PC-3 (cell line): Measurements from ENCODE around the gene SUMO3. TPM values are rescaled to one million over a fixed set of nuclear protein-coding genes. Genes with fewer than 3 reads are reported as not detected.

Experiments
- ATAC-seq: fragments of 200-7000 bp; cut with Tn5 transposase; 2 replicates; pipeline ENCODE4 v1.9.1; 2020; ENCODE audit warnings: mild to moderate bottlenecking, moderate library complexity
- BruUV-seq: library from RNA; stranded (reverse); fragments of 400-500 nt; replicated peaks from 2 replicates; lab custom pipeline; 2021; lab: Mats Ljungman, UMichigan
- CTCF ChIA-PET: fragments of 300-600 bp; sonication (Branson Sonifier 250); formaldehyde crosslinking; loops from one replicate; lab custom pipeline; 2022; ENCODE audit warnings: antibody characterized with exemption; lab: Charles Lee
- POLR2A ChIA-PET: fragments of 300-600 bp; sonication (Branson Sonifier 250); formaldehyde crosslinking; loops from one replicate; lab custom pipeline; 2022; ENCODE audit warnings: antibody characterized with exemption; ENCODE audit not compliant: unreplicated experiment; lab: Charles Lee
- DNase-seq: peaks from one replicate; pipeline ENCODE4 v3.0.0-alpha.2; 2015
- H2AFZ ChIP-seq: fragments of 300-600 bp; sonication (generic); 2 replicates; pipeline ENCODE4 v1.6.0; 2016; ENCODE audit warnings: antibody characterized with exemption, low read length
- H3F3A ChIP-seq: fragments of 300-600 bp; sonication (generic); one replicate; pipeline ENCODE4 v1.6.0; 2017; ENCODE audit warnings: antibody characterized with exemption, low read length, control low read depth, mild to moderate bottlenecking; ENCODE audit not compliant: unreplicated experiment
- H3K27ac ChIP-seq: fragments of 300-600 bp; sonication (generic); 2 replicates; pipeline ENCODE4 v1.5.1; 2016; ENCODE audit warnings: mild to moderate bottlenecking, low read length
- H3K27me3 ChIP-seq: fragments of 300-600 bp; sonication (generic); 2 replicates; pipeline ENCODE4 v1.6.1; 2016; ENCODE audit warnings: low read length, mixed read lengths
- H3K36me3 ChIP-seq: fragments of 300-600 bp; sonication (generic); 2 replicates; pipeline ENCODE4 v1.6.1; 2016; ENCODE audit warnings: low read depth, mixed run types, low read length, mixed read lengths
- H3K4me1 ChIP-seq: fragments of 300-600 bp; sonication (generic); 2 replicates; pipeline ENCODE4 v1.5.1; 2016; ENCODE audit warnings: low read length; ENCODE audit not compliant: insufficient read depth
- H3K4me2 ChIP-seq: fragments of 300-600 bp; sonication (generic); 2 replicates; pipeline ENCODE4 v1.6.0; 2016; ENCODE audit warnings: low read length
- H3K4me3 ChIP-seq: fragments of 300-600 bp; sonication (generic); 2 replicates; pipeline ENCODE4 v1.5.1; 2016; ENCODE audit warnings: mild to moderate bottlenecking, low read length, mixed read lengths
- H3K79me2 ChIP-seq: fragments of 300-600 bp; sonication (generic); 2 replicates; pipeline ENCODE4 v1.6.1; 2017; ENCODE audit warnings: low read length, mixed read lengths
- H3K9ac ChIP-seq: fragments of 300-600 bp; sonication (generic); 2 replicates; pipeline ENCODE4 v1.6.0; 2016; ENCODE audit warnings: mild to moderate bottlenecking, low read length
- H3K9me2 ChIP-seq: fragments of 300-600 bp; sonication (generic); replicated peaks from 2 replicates; pipeline ENCODE4 v1.6.1; 2016; ENCODE audit warnings: mixed run types, low read length, mixed read lengths
- H3K9me3 ChIP-seq: fragments of 300-600 bp; sonication (generic); 2 replicates; pipeline ENCODE4 v1.6.1; 2016; ENCODE audit warnings: low read length, mixed read lengths
- H4K20me1 ChIP-seq: fragments of 300-600 bp; sonication (generic); 2 replicates; pipeline ENCODE4 v1.6.1; 2016; ENCODE audit warnings: low read length, mixed read lengths
- CTCF ChIP-seq: fragments of 300-600 bp; sonication (generic); conservative IDR thresholded peaks from 2 replicates; pipeline ENCODE4 v1.5.1; 2017; ENCODE audit warnings: antibody characterized with exemption, low read depth, mild to moderate bottlenecking, low read length
- EZH2 ChIP-seq: fragments of 300-600 bp; sonication (generic); IDR thresholded peaks from one replicate; pipeline ENCODE4 v1.6.1; 2017; ENCODE audit warnings: antibody characterized with exemption, mild to moderate bottlenecking, low read length; ENCODE audit not compliant: unreplicated experiment
- EZH2phosphoT487 ChIP-seq: fragments of 300-600 bp; sonication (generic); IDR thresholded peaks from 2 replicates; pipeline ENCODE4 v1.6.1; 2018; ENCODE audit warnings: mild to moderate bottlenecking, antibody characterized with exemption, low read length, borderline replicate concordance
- intact Hi-C: fragments of 100-400 bp; cut with micrococcal nuclease; formaldehyde crosslinking; loops from 2 replicates; pipeline ENCODE4 v1.9.0; 2023
- total RNA-seq: library from RNA; depleted of rRNA; stranded (reverse); fragments of >200 nt; gene quantifications from 2 replicates; pipeline ENCODE4 v1.2.3, GENCODE V29; 2014

SUMO3 gene
- total RNA-seq, 1 experiment from 2014 or later = 242 TPM

- Histone ChIP-seq H3K27ac (no peak overlapping the region), H3K9ac (no peak overlapping the region), H2AFZ (no peak overlapping the region), H3K4me1 (peaks cover 6% of the 10 kb centered on the region), H3K4me3 (no peak overlapping the region), H3K4me2 (no peak overlapping the region), H3K27me3 (no peaks in the 10 kb centered on the region), H3K79me2 (no peaks in the 10 kb centered on the region), H3F3A (no peaks in the 10 kb centered on the region), H4K20me1 (no peaks in the 10 kb centered on the region), H3K9me2 (no peaks in the 10 kb centered on the region), H3K36me3 (no peaks in the 10 kb centered on the region), H3K9me3 (no peaks in the 10 kb centered on the region)
- ChIA-PET POLR2A (no interaction called here), CTCF (no interaction called here)
- BruUV-seq = no TSS peak
- DNase-seq (no peak), ATAC-seq (no peak)
- TF ChIP-seq EZH2phosphoT487 (no peak), CTCF (no peak), EZH2 (no peak)
- intact Hi-C loops = no loop called here
These were observed 58.9 kb downstream of the SUMO3 start for GRCh38 chr21:44758781-44759627.

GRCh38 chr21:44758141-44758561 is 59.7 kb downstream of the SUMO3 start:
- Histone ChIP-seq H3K79me2 (no peaks in the 10 kb centered on the region), H2AFZ (no peak overlapping the region), H3K9ac (no peak overlapping the region), H4K20me1 (no peaks in the 10 kb centered on the region), H3K27ac (no peak overlapping the region), H3K4me3 (no peak overlapping the region), H3K4me2 (no peak overlapping the region), H3K9me2 (no peaks in the 10 kb centered on the region), H3K27me3 (no peaks in the 10 kb centered on the region), H3F3A (no peaks in the 10 kb centered on the region), H3K9me3 (no peaks in the 10 kb centered on the region), H3K36me3 (no peaks in the 10 kb centered on the region), H3K4me1 (peaks cover 15% of the 10 kb centered on the region)
- CTCF ChIA-PET = no interaction called here
- POLR2A ChIA-PET = no interaction called here
- intact Hi-C loops = no loop called here
- ATAC-seq (no peak), DNase-seq (no peak)
- BruUV-seq = no TSS peak
- TF ChIP-seq EZH2phosphoT487 (no peak), CTCF (no peak), EZH2 (no peak)

- H3K9me2 ChIP-seq = no peaks in the 10 kb centered on the region
- H4K20me1 ChIP-seq = no peaks in the 10 kb centered on the region
- no peaks in the 10 kb centered on the region for H3K9me3 ChIP-seq
- ATAC-seq (no peak), DNase-seq (no peak)
- BruUV-seq = no TSS peak
- intact Hi-C loops = no loop called here
- TF ChIP-seq EZH2 (no peak), CTCF (no peak)
- no peaks in the 10 kb centered on the region for H3K79me2 ChIP-seq
- H3K4me2 ChIP-seq = no peak overlapping the region
- H3F3A ChIP-seq = no peaks in the 10 kb centered on the region
- ChIA-PET CTCF (no interaction called here), POLR2A (no interaction called here)
- no peaks in the 10 kb centered on the region for H3K27me3 ChIP-seq
- H3K4me3 ChIP-seq = no peak overlapping the region
- H3K36me3 ChIP-seq = no peaks in the 10 kb centered on the region
- H2AFZ ChIP-seq = no peak overlapping the region
- H3K27ac ChIP-seq = no peak overlapping the region
- no peak overlapping the region for H3K9ac ChIP-seq
- peaks cover 19% of the 10 kb centered on the region for H3K4me1 ChIP-seq
These were observed 60.1 kb downstream of the SUMO3 start for GRCh38 chr21:44757731-44758130.
